SK-N-SH (cell line): ENCODE data around the gene TECTB. TPM values are rescaled to one million over a fixed set of nuclear protein-coding genes. Genes with fewer than 3 reads are reported as not detected.

Experiments
- CTCF ChIA-PET: fragments of 300-600, 350-600 bp; formaldehyde crosslinking; extraction: SDS; loops from one replicate; lab custom pipeline; 2021; lab: Yijun Ruan, JAX
- POLR2A ChIA-PET: fragments of 350-600 bp; sonication (Branson Sonifier 250); formaldehyde crosslinking; extraction: SDS; loops from one replicate; lab custom pipeline; 2020; ENCODE audit warnings: antibody characterized with exemption, inconsistent platforms; lab: Yijun Ruan, JAX
- DNase-seq: peaks from one replicate; pipeline ENCODE4 v3.0.0; 2012
- H2AFZ ChIP-seq: fragments of 200-600 bp; sonication (generic); 2 replicates; pipeline ENCODE4 v1.8.1; 2016; ENCODE audit warnings: antibody characterized with exemption, mild to moderate bottlenecking, low read depth
- H3F3A ChIP-seq: fragments of 200-600 bp; sonication (generic); replicated peaks from 2 replicates; pipeline ENCODE3; 2016; ENCODE audit warnings: antibody characterized with exemption, mild to moderate bottlenecking; ENCODE audit not compliant: insufficient read depth
- H3K27ac ChIP-seq, 2 experiments: fragments of 200-500 bp in 1 of 2; fragments of 200-600 bp in 1 of 2; sonication (Bioruptor generic) in 1 of 2; sonication (generic), shearing (Covaris generic) in 1 of 2; 2 replicates each; pipeline versions ENCODE4 v1.5.1 to v1.6.1; 2014 to 2016; ENCODE audit warnings: low read depth in 2 of 2, inconsistent platforms in 1 of 2, low read length in 1 of 2, mild to moderate bottlenecking in 1 of 2, mixed read lengths in 1 of 2
- H3K27me3 ChIP-seq: fragments of 200-600 bp; sonication (generic), shearing (Covaris generic); 2 replicates; pipeline ENCODE4 v1.6.1; 2016; ENCODE audit warnings: mixed run types; ENCODE audit not compliant: insufficient read depth
- H3K36me3 ChIP-seq, 2 experiments: fragments of 200-500 bp in 1 of 2; fragments of 200-600 bp in 1 of 2; sonication (Bioruptor generic) in 1 of 2; sonication (generic) in 1 of 2; replicated peaks in 1 of 2; 2 replicates each; pipeline versions ENCODE3 to v1.5.1; 2014 to 2016; ENCODE audit warnings: low read length in 1 of 2, mild to moderate bottlenecking in 1 of 2; ENCODE audit not compliant: insufficient read depth in 2 of 2, control insufficient read depth in 1 of 2
- H3K4me1 ChIP-seq, 2 experiments: fragments of 200-500 bp in 1 of 2; fragments of 200-600 bp in 1 of 2; sonication (Bioruptor generic) in 1 of 2; sonication (generic), shearing (Covaris generic) in 1 of 2; 2 replicates each; pipeline versions ENCODE4 v1.5.1 to v1.6.1; 2014 to 2016; ENCODE audit warnings: low read depth in 1 of 2, low read length in 1 of 2, mixed run types in 1 of 2; ENCODE audit not compliant: insufficient read depth in 2 of 2, control insufficient read depth in 1 of 2
- H3K4me2 ChIP-seq: fragments of 200-600 bp; sonication (generic), shearing (Covaris generic); 2 replicates; pipeline ENCODE4 v1.6.1; 2017; ENCODE audit warnings: mixed run types
- H3K4me3 ChIP-seq, 2 experiments: fragments of 200-500 bp in 1 of 2; fragments of 200-600 bp in 1 of 2; sonication (Bioruptor generic) in 1 of 2; sonication (generic), shearing (Covaris generic) in 1 of 2; 2 replicates each; pipeline versions ENCODE4 v1.5.1 to v1.8.1; 2014 to 2016; ENCODE audit warnings: low read depth in 2 of 2, inconsistent platforms in 1 of 2, low read length in 1 of 2, mild to moderate bottlenecking in 1 of 2, mixed read lengths in 1 of 2, moderate library complexity in 1 of 2
- H3K79me2 ChIP-seq: fragments of 200-600 bp; sonication (generic); 2 replicates; pipeline ENCODE4 v1.8.1; 2017; ENCODE audit warnings: mild to moderate bottlenecking; ENCODE audit not compliant: insufficient read depth
- H3K9ac ChIP-seq: fragments of 200-600 bp; sonication (generic); 2 replicates; pipeline ENCODE4 v1.6.1; 2017; ENCODE audit warnings: mixed run types
- H3K9me2 ChIP-seq: fragments of 200-600 bp; sonication (generic); 2 replicates; pipeline ENCODE4 v1.6.1; 2017; ENCODE audit warnings: mixed run types
- H3K9me3 ChIP-seq: fragments of 200-600 bp; sonication (generic); 2 replicates; pipeline ENCODE4 v1.6.1; 2017; ENCODE audit warnings: mixed run types, mild to moderate bottlenecking, moderate library complexity
- H4K20me1 ChIP-seq: fragments of 200-600 bp; sonication (generic); 2 replicates; pipeline ENCODE4 v1.6.1; 2017; ENCODE audit warnings: mild to moderate bottlenecking, mixed run types; ENCODE audit not compliant: insufficient read depth
- CHD2 ChIP-seq: fragments of 150-350 bp; IDR thresholded peaks from 2 replicates; pipeline ENCODE4 v1.6.1; 2018; ENCODE audit warnings: low read length; ENCODE audit not compliant: partially characterized antibody
- EZH2phosphoT487 ChIP-seq: fragments of 200-600 bp; sonication (generic); IDR thresholded peaks from 2 replicates; pipeline ENCODE4 v1.6.1; 2017; ENCODE audit warnings: low read depth, mixed run types, mild to moderate bottlenecking, antibody characterized with exemption, moderate library complexity, borderline replicate concordance
- FOSL2 ChIP-seq: IDR thresholded peaks from 2 replicates; pipeline ENCODE4 v1.4.0; 2012; ENCODE audit warnings: low read depth, mild to moderate bottlenecking, moderate library complexity, borderline replicate concordance
- FOXJ3 ChIP-seq: sonication (generic); formaldehyde crosslinking; IDR thresholded peaks from 2 replicates; pipeline ENCODE4 v1.5.1; 2020; ENCODE audit warnings: mild to moderate bottlenecking, missing genetic modification reagents
- JUND ChIP-seq: IDR thresholded peaks from 2 replicates; pipeline ENCODE4 v1.4.0; 2012
- RFX5 ChIP-seq: IDR thresholded peaks from 2 replicates; pipeline ENCODE4 v1.6.1; 2012; ENCODE audit warnings: mild to moderate bottlenecking, improper control_type of control experiment, low read length
- SMC3 ChIP-seq: IDR thresholded peaks from 2 replicates; pipeline ENCODE4 v1.6.1; 2012; ENCODE audit warnings: low read depth, low read length, improper control_type of control experiment
- TAF1 ChIP-seq: IDR thresholded peaks from 2 replicates; pipeline ENCODE4 v1.6.1; 2012; ENCODE audit warnings: low read depth, mild to moderate bottlenecking, low read length, moderate library complexity, borderline replicate concordance
- whole genome bisulfite sequencing: methylation state at CpG from one replicate; pipeline ENCODE4 v1.1.6; 2017; ENCODE audit warnings: low lambda C conversion rate; 5-methylcytosine and 5-hydroxymethylcytosine counted together
- polyA plus RNA-seq, 3 experiments: library from polyadenylated mRNA; depleted of rRNA; stranded (reverse); fragments of >200 nt; gene quantifications; 2 replicates each; pipeline ENCODE4 v1.2.3, GENCODE V29; 2012
- TF ChIP-seq, protein P1 (sequence below): IDR thresholded peaks from 2 replicates; pipeline ENCODE4; 2012
- TF ChIP-seq, protein P2 (sequence below): fragments of 150-350 bp; IDR thresholded peaks from 2 replicates; pipeline ENCODE4 v1.6.1; 2016; ENCODE audit warnings: mild to moderate bottlenecking, low read depth, low read length

TECTB gene
- polyA plus RNA-seq, 1 of the 3 experiments (the other 2 are of a cell fraction), result not detected

DNA sequence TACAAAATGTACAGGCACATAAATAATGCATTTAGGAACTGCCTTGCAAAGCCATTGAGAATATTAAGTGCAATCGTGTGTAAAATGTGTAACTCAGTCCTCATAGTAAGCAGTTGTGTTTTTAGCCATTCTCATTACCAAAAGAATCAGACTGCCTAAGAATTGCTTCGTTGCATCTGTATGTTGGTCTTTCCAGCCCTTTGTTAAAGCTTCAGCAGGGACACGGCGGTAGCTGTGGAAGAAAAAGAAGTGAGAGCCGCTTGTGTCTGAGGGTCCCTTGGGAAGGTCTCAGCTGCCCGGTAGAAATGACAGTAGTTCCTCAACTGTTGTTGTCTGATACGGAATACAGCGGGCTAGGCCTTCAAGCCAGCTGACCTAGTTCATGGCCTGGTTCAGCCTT is 67.9 kb downstream of the TECTB start:
- H3K4me1 ChIP-seq, result no peaks in the 10 kb centered on the region
- no peak overlapping the region for H3K4me3 ChIP-seq
- H2AFZ ChIP-seq, result no peak overlapping the region
- no peak overlapping the region for H3K27ac ChIP-seq
- no peaks in the 10 kb centered on the region for H4K20me1 ChIP-seq
- no peaks in the 10 kb centered on the region for H3K9me2 ChIP-seq
- H3K36me3 ChIP-seq, result no peaks in the 10 kb centered on the region
- no peak for DNase-seq
- WGBS, result 76% methylated on average over 8 of the region's 8 CpGs
- H3K27me3 ChIP-seq, result no peaks in the 10 kb centered on the region
- no peak for TF ChIP-seq FOSL2
- no peak for TF ChIP-seq JUND
- no peak for TF ChIP-seq TAF1
- TF ChIP-seq EZH2phosphoT487, result no peak
- TF ChIP-seq FOXJ3 (CRISPR knock-in tag), result no peak
- TF ChIP-seq, protein P1, sequence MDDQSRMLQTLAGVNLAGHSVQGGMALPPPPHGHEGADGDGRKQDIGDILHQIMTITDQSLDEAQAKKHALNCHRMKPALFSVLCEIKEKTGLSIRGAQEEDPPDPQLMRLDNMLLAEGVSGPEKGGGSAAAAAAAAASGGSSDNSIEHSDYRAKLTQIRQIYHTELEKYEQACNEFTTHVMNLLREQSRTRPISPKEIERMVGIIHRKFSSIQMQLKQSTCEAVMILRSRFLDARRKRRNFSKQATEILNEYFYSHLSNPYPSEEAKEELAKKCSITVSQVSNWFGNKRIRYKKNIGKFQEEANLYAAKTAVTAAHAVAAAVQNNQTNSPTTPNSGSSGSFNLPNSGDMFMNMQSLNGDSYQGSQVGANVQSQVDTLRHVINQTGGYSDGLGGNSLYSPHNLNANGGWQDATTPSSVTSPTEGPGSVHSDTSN, result no peak
- POLR2A ChIA-PET, result no interaction called here
- H3K79me2 ChIP-seq, result no peaks in the 10 kb centered on the region
- no peaks in the 10 kb centered on the region for H3F3A ChIP-seq
- no peak overlapping the region for H3K4me2 ChIP-seq
- H3K9ac ChIP-seq, result no peak overlapping the region
- no peaks in the 10 kb centered on the region for H3K9me3 ChIP-seq
- CTCF ChIA-PET, result interaction anchor here (1.6 kb wide), 1 partner anchor 214 kb away, joined by 3 read pairs; no protein-coding TSS in a partner anchor

DNA sequence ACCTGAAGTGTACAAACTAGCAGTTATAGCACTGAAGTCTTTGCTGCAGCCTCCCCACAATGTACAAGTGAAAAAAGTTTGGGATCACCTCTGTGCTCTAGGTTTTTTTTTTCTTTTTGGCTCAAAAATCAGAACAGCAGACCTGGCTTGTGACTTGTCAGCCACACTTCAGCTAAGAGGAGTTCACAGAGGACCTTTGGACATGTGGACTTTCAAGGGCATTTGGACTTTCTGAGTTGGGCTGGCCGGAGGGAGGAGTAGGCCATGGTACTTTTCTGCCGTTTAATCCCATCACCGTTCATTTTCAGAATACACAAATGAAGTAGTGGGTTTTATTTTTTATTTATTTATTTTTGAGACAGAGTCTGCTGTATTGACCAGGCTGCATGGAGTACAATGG is 68.8 kb downstream of the TECTB start:
- no peak overlapping the region for H3K4me2 ChIP-seq
- no peaks in the 10 kb centered on the region for H3K4me1 ChIP-seq
- H3F3A ChIP-seq, result no peaks in the 10 kb centered on the region
- no peaks in the 10 kb centered on the region for H3K9me3 ChIP-seq
- CTCF ChIA-PET, result interaction anchor here (1.6 kb wide), 1 partner anchor 214 kb away, joined by 3 read pairs; no protein-coding TSS in a partner anchor
- TF ChIP-seq SMC3 (no peak), TAF1 (no peak), RFX5 (no peak), CHD2 (no peak)
- TF ChIP-seq, protein P2, sequence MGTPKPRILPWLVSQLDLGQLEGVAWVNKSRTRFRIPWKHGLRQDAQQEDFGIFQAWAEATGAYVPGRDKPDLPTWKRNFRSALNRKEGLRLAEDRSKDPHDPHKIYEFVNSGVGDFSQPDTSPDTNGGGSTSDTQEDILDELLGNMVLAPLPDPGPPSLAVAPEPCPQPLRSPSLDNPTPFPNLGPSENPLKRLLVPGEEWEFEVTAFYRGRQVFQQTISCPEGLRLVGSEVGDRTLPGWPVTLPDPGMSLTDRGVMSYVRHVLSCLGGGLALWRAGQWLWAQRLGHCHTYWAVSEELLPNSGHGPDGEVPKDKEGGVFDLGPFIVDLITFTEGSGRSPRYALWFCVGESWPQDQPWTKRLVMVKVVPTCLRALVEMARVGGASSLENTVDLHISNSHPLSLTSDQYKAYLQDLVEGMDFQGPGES, result no peak
- TF ChIP-seq, protein P1, result no peak
- H3K36me3 ChIP-seq, result no peaks in the 10 kb centered on the region
- no peak for DNase-seq
- no peaks in the 10 kb centered on the region for H3K9me2 ChIP-seq
- H3K27ac ChIP-seq, result no peak overlapping the region
- H2AFZ ChIP-seq, result no peak overlapping the region
- no peak overlapping the region for H3K4me3 ChIP-seq
- H3K27me3 ChIP-seq, result no peaks in the 10 kb centered on the region
- H3K79me2 ChIP-seq, result no peaks in the 10 kb centered on the region
- WGBS, result 39% methylated on average over 3 of the region's 3 CpGs
- no peak overlapping the region for H3K9ac ChIP-seq
- no peaks in the 10 kb centered on the region for H4K20me1 ChIP-seq
- POLR2A ChIA-PET, result no interaction called here
